HK-2 (cell line): Measurements from ENCODE around the gene PHF12.

ENCODE experiments used
- DNase-seq: peaks from one replicate; pipeline ENCODE4 v3.0.0-alpha.2; 2018; ENCODE audit not compliant: unreplicated experiment

The PHF12 gene

GRCh38 chr17:28975646-28976045 lies 24.3 kb upstream of the PHF12 start:
- no peak for DNase-seq

- DNase-seq = no peak
Observed at GRCh38 chr17:28975031-28975430, 23.7 kb upstream of the PHF12 start.

- no peak for DNase-seq
Observed at GRCh38 chr17:28974451-28974850, 23.1 kb upstream of the PHF12 start.

- no peak for DNase-seq
Observed at GRCh38 chr17:28973425-28973824, 22.1 kb upstream of the PHF12 start.

GRCh38 chr17:28972437-28972836 lies 21.1 kb upstream of the PHF12 start:
- no peak for DNase-seq

GRCh38 chr17:28970879-28971278 lies 19.6 kb upstream of the PHF12 start:
- DNase-seq = no peak

GRCh38 chr17:28969706-28970393 lies 18.5 kb upstream of the PHF12 start:
- no peak for DNase-seq

- DNase-seq = no peak
Observed at GRCh38 chr17:28968914-28969295, 17.6 kb upstream of the PHF12 start.

- no peak for DNase-seq
Observed at GRCh38 chr17:28968231-28968913, 17.1 kb upstream of the PHF12 start.

GRCh38 chr17:28967221-28968135 lies 16.2 kb upstream of the PHF12 start:
- no peak for DNase-seq

GRCh38 chr17:28963841-28964240 lies 12.5 kb upstream of the PHF12 start:
- no peak for DNase-seq

- no peak for DNase-seq
Observed at GRCh38 chr17:28963055-28963611, 11.8 kb upstream of the PHF12 start.

GRCh38 chr17:28961391-28961790 lies 10.1 kb upstream of the PHF12 start:
- no peak for DNase-seq

- no peak for DNase-seq
Observed at GRCh38 chr17:28960256-28961061, 9.1 kb upstream of the PHF12 start.

- no peak for DNase-seq
Observed at GRCh38 chr17:28959471-28959871, 8.2 kb upstream of the PHF12 start.

- no peak for DNase-seq
Observed at GRCh38 chr17:28958820-28959455, 7.6 kb upstream of the PHF12 start.

GRCh38 chr17:28957992-28958355 lies 6.7 kb upstream of the PHF12 start:
- no peak for DNase-seq

GRCh38 chr17:28957277-28957991 lies 6.1 kb upstream of the PHF12 start:
- no peak for DNase-seq

- no peak for DNase-seq
Observed at GRCh38 chr17:28956861-28957260, 5.5 kb upstream of the PHF12 start.

GRCh38 chr17:28956112-28956511 lies 4.8 kb upstream of the PHF12 start:
- no peak for DNase-seq
